ENCODE results near the gene ITPKB.

Gene ITPKB

DNA sequence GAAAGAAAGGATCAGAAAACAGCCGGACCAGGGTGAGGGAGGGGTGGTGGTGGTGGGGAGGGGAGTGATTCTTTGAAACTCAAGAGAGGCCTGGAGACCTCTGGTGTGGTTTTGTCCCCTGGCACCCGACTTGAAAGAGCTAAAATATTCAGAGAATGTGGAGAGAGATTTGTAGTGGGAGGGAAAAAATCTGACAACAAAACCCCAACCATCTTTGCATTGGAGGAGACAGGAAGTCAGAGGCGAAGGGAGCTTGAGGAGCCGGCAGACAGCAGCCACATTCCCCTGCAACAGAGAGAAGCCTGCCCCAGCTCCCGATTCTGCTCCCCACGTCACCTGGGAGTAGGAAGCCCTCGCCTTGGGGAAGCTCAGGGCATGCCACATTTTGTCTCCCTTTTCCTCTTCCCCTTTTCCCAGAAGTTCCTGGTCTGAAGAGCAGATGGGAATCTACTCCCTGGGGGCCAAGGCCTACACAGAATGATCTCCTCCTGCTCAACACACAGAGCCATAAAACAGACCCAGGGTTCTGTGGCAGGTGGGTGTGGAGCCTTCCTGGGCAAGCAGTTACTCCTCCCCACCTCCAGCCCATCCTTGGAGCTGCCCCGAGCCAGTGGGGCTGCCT is 84.9 kb downstream of the ITPKB start:
- in situ Hi-C loops (cut with HindIII; ENCODE audit: low sequenced_read_pairs) = no loop called here

- in situ Hi-C loops (cut with HindIII; ENCODE audit: low sequenced_read_pairs) = no loop called here
Measured at GRCh38 chr1:226653311-226653921, 85.7 kb downstream of the ITPKB start.

GRCh38 chr1:226652613-226653012 is 86.5 kb downstream of the ITPKB start:
- in situ Hi-C loops (cut with HindIII; ENCODE audit: low sequenced_read_pairs) = no loop called here

DNA sequence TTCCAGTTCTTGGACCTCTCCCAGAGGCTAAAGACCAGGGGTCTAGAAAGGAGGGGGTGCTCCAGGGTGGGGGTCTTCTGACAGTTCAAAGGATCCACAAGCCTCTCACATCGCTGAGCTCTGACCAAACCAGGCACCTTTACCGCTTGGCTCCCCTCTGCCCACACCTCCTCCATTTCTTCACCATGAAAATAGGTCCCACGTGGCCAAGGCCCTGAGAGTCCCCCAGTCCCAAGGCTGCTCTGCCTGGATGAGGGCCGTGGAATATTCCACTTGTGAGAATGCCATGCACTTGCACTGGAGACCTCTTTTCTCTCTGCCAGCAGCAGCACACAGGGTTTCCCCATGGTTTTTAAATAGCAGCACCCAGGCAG is 87.4 kb downstream of the ITPKB start:
- in situ Hi-C loops (cut with HindIII; ENCODE audit: low sequenced_read_pairs) = no loop called here

DNA sequence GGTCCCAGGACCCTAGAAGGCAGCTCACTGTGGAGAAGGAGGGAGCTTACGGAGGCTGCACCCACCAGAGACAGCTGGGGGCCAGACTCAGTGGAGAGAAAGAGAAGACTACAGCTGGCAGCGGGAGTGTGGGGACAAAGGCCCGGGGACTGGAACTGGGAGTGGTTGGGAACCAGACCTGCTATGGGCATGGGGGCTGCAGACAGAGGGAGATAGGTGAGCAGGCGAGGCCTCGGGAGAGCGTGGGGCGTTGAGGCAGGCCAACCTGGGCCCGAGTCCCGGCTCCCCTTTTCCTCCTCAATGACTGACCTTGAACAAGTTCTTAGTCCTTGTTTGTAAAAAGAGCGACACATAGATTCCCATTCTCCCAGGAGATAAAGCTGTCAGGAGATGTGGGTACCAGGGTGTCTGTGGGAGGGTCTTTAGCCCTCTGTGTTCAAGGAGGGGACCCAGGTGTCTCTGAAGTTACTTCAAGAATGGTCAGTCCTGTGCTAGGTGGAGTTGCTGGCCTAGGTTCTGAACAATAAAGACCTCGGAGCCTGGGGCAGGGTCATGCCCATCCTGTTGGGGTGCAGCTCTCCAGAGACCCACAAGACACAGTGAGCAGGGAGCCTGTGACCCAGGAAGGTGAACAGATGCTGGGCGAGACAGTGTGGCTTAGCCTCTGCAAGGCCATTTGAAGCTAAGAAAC is 87.9 kb downstream of the ITPKB start:
- in situ Hi-C loops (cut with HindIII; ENCODE audit: low sequenced_read_pairs) = no loop called here

DNA sequence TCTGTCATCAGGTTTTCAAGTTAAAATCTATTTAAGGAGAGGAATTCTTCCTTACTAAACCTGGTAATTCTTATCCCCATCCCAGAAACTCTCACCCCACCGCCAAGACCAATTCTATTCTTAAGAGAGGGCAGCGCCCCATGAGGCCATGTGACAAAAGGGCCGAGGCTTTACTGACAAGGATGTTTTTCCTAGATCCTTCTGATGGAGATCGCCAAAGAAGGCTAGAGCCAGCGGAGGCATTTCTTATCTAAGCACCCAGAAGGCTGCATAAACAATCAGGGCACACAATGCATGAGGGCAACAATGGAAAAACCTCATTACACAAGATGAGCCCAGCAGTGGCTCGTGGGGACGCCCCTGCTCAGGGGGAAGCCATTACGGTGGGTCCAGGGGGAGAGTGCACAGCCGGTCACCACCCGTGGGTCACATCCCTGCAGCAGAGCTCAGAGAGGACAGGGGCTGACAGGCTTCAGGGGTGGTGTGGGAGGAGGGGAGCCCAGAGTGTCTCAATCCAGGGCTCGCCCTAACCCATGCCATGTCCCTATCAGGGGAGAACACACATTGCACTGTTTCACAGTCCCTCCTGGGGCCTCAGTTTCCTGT is 88.7 kb downstream of the ITPKB start:
- in situ Hi-C loops (cut with HindIII; ENCODE audit: low sequenced_read_pairs) = no loop called here

DNA sequence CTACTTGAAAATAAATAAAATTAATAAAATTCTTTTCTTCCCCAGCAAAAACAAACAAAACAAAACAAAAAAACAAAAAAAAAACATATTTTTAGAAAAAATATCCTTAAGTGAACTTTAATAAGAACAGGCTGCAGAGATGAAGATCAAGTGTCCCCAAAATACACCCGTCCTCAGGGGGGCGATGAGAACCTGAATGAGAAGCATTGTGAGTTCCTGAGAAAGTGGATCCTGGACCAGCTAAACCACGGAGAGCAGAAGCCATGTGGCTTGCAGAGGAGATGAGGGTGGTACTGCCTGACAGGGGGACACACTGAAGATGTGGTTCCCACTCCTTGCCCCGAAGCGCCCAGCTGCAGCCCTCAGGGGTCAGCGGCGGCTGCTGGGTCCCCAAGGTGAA is 89.3 kb downstream of the ITPKB start:
- in situ Hi-C loops (cut with HindIII; ENCODE audit: low sequenced_read_pairs) = no loop called here

DNA sequence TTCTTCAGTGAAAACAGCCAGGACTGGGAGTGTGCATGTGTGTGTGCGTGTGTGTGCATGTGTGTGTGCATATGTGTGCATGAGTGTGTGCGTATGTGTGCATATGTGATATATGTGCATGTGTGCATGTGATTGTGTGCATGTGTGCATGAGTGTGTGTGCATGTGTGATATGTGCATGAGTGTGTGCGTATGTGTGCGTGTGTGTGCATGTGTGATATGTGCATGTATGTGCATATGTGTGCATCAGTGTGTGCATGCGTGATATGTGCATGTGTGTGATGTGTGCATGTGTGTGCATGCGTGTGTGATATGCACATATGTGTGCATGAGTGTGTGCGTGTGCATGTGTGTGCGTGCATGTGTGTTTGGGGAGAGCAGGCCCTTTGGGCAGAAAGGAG is 89.8 kb downstream of the ITPKB start:
- in situ Hi-C loops (cut with HindIII; ENCODE audit: low sequenced_read_pairs) = no loop called here

DNA sequence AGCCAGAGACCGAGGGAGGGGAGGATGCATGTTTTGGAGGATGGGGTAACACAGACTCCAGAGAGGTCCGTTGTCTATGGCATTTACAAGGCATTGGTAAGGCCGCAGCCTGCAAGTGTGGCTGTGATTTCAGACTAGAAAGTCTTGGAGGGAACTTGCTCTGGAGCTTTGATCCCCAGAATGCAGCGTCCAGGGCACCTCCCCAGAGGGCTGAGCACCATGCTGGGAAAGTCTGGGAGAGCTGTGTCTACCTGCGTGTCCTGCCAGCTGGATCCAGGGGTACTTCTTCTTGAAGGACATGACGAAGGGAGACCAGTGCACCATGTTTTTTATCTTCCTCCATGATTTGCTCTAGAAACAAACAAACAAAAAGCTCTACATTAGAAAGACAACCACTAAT is 90.7 kb downstream of the ITPKB start:
- in situ Hi-C loops (cut with HindIII; ENCODE audit: low sequenced_read_pairs) = no loop called here

DNA sequence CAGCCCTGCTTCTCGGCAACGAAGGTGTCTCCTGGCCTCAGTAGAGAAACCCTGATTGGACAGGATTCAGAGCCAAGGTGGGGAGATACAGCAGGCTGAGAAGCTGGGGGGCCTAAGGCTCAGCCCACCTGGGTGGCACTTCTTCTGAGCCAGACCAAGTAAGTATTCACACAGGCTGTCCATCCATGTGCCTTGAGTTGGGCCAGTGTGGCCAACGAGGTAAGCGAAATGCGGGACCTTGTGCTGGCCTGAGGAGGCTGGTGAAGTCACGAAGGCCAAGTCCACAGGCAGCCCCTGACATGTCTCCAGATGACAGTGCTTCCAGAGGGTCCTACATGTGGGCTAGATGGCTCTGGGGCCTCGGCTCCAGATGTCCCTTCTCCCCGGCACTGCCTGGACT is 91.4 kb downstream of the ITPKB start:
- in situ Hi-C loops (cut with HindIII; ENCODE audit: low sequenced_read_pairs) = no loop called here

DNA sequence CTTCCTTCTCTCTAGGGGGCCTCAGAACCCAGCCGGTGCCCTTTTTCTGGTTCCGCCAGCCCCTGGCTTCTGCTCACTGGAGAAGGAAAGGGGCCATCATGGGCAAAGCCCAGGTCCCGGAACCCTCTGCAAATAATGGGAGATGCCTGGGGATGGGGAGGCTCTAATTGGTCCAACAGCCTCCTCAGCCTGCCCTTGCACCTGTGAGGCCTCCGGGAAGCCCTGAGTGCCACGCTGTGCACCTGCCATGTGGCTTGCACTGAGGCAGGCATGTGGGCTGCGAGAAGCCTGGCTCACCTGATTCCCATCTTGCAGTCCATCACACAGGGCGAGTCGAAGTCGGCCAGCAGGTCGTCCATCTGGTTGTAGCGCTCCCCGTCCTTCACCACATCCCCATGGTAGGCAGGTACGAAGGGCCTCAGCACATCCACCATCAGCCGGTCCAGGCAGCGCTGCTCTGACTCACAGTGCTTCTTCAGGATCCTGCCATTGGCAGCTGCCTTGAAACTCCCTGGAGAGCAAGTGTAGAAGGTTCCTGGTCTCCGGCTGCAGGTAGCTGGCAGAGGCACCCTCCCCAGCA is 92.1 kb downstream of the ITPKB start:
- in situ Hi-C loops (cut with HindIII; ENCODE audit: low sequenced_read_pairs) = no loop called here

- in situ Hi-C loops (cut with HindIII; ENCODE audit: low sequenced_read_pairs) = no loop called here
Measured at GRCh38 chr1:226646026-226646869, 92.8 kb downstream of the ITPKB start.

- in situ Hi-C loops (cut with HindIII; ENCODE audit: low sequenced_read_pairs) = no loop called here
Measured at GRCh38 chr1:226645279-226645976, 93.7 kb downstream of the ITPKB start.

GRCh38 chr1:226644541-226645176 is 94.4 kb downstream of the ITPKB start:
- in situ Hi-C loops (cut with HindIII; ENCODE audit: low sequenced_read_pairs) = no loop called here

DNA sequence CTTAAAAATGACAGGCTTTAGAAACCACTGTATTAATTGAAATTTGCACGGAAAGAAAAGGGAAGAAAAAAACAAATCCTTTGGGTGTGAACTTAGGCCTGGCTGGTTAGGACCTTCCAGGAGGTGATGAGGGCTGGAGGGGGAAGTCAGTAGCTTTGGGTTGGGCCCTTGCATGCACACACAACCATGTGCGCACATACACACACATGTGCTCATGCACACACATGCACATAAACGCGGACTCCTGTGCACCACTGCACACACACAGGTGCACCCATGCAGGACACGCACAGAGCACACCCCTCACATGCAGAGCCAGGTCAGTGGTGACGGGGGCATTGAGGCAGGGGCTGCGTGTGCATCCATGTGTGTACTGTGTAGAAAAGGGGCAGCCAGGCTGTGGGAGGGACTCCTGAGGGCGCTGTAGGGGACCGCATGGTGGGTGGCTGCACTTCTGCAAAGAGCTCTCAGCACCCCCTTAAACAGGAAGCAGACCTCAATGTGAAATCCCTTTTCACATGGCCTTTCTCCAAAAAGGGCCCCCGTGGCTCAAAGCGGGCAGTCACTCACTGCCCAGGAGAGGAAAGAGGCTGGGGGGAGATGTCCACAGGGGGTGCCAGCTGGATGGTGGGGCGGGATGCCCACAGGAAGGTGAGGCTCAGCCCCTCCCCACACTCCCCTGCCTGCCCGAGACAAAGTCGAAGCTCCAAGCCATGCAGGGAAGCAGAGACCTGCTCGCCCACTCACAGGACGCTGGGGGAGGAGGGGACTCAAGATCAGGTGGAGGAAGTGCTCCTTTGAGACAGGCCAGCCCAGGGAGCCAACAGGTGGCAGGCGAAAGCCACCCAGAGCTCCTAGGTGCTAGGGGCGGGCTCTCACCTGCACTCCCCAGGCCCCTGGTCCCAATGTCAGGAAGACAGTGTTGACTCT is 95.2 kb downstream of the ITPKB start:
- in situ Hi-C loops (cut with HindIII; ENCODE audit: low sequenced_read_pairs) = no loop called here

- in situ Hi-C loops (cut with HindIII; ENCODE audit: low sequenced_read_pairs) = no loop called here
Measured at GRCh38 chr1:226643177-226643576, 95.9 kb downstream of the ITPKB start.

DNA sequence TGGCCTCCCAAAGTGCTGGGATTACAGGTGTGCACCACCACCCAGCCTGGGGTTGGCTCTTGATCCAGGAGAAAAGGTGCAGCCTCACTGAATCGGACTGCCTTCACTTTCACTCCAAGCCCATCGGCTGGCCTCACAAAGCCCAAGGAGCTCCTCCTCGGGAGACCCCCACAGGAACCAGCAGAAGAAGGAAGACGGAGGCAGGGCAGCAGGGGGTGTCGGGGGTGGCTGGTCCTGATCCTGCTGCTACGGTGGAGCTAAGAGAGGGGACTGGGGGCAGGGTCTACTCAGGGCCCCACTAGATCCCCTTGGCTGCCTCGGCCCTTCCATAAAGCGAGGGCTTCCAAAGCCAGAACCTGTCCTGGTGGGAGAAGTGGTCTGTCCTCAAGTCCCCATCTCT is 96.7 kb downstream of the ITPKB start:
- in situ Hi-C loops (cut with HindIII; ENCODE audit: low sequenced_read_pairs) = no loop called here

DNA sequence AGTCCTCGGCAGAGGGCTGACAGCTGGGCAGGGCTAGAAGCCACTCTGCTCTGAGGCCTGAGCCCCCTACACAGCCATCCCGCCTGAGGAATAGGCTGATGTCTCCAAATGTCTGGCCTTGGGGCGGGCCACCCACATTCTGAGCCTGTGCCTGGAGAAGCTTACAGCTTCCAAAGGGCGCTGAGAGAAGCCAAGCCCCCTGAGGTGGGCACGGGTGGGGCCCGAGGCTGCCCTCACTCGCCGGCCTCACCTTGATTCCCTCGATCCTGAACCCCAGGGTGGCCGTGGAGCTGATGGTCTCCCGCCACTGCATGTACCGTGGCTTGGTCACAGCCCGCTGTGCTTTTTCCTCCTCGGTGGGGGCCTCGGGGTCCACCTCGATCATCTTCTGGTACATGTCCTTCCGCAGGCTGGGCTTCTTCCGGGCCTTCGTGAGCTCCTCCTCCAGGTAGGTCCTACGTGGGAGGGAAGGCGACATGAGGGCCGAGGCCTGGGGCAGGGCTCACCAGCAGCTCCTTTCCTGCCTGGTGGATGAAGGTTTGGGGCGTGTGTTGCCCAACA is 97.3 kb downstream of the ITPKB start:
- in situ Hi-C loops (cut with HindIII; ENCODE audit: low sequenced_read_pairs) = no loop called here

Measured in DLD1 (cell line).